HG03175 (cell line): Measurements from ENCODE around the gene FBXL2.
"Not testable (repeated sequence)": the region's sequence is repeated elsewhere in the genome, so short reads cannot be mapped to it uniquely, and the experiment has no call there.

Source experiments
- ATAC-seq: cut with Tn5 transposase; IDR thresholded peaks from one replicate; pipeline ENCODE4 v1.9.1; 2021; ENCODE audit warnings: mild to moderate bottlenecking, moderate library complexity; ENCODE audit not compliant: unreplicated experiment

FBXL2 gene

GRCh38 chr3:33383951-33384350 is 106.7 kb downstream of the FBXL2 start:
- no peak for ATAC-seq

GRCh38 chr3:33385423-33385822 is 108.2 kb downstream of the FBXL2 start:
- no peak for ATAC-seq

GRCh38 chr3:33386631-33387030 is 109.4 kb downstream of the FBXL2 start:
- no peak for ATAC-seq

- ATAC-seq, result no peak
Observed at GRCh38 chr3:33388374-33389100, 111.3 kb downstream of the FBXL2 start.

GRCh38 chr3:33389908-33390307 is 112.7 kb downstream of the FBXL2 start:
- ATAC-seq, result no peak

- no peak for ATAC-seq
Observed at GRCh38 chr3:33391255-33391995, 114.2 kb downstream of the FBXL2 start.

GRCh38 chr3:33392144-33392543 is 114.9 kb downstream of the FBXL2 start:
- no peak for ATAC-seq

GRCh38 chr3:33392703-33393125 is 115.5 kb downstream of the FBXL2 start:
- no peak for ATAC-seq

GRCh38 chr3:33394403-33395054 is 117.3 kb downstream of the FBXL2 start:
- no peak for ATAC-seq

- ATAC-seq, result no peak
Observed at GRCh38 chr3:33395900-33396299, 118.7 kb downstream of the FBXL2 start.

- ATAC-seq, result no peak
Observed at GRCh38 chr3:33398410-33398809, 121.2 kb downstream of the FBXL2 start.

GRCh38 chr3:33401781-33402180 is 124.5 kb downstream of the FBXL2 start:
- ATAC-seq, result no peak

GRCh38 chr3:33402936-33403335 is 125.7 kb downstream of the FBXL2 start:
- ATAC-seq, result no peak

GRCh38 chr3:33403756-33404155 is 126.5 kb downstream of the FBXL2 start:
- ATAC-seq, result no peak

- not testable (repeated sequence) for ATAC-seq
Observed at GRCh38 chr3:33410816-33411215, 133.6 kb downstream of the FBXL2 start.

GRCh38 chr3:33417066-33417673 is 139.9 kb downstream of the FBXL2 start:
- ATAC-seq, result no peak

GRCh38 chr3:33419948-33420347 is 142.7 kb downstream of the FBXL2 start:
- no peak for ATAC-seq

- no peak for ATAC-seq
Observed at GRCh38 chr3:33420966-33421365, 143.7 kb downstream of the FBXL2 start.

GRCh38 chr3:33424606-33425452 is 147.6 kb downstream of the FBXL2 start:
- ATAC-seq, result no peak

- ATAC-seq, result no peak
Observed at GRCh38 chr3:33425453-33425852, 148.2 kb downstream of the FBXL2 start.

- no peak for ATAC-seq
Observed at GRCh38 chr3:33426068-33426467, 148.8 kb downstream of the FBXL2 start.
